HG03280 (cell line): ENCODE data around the gene ARHGEF25.
"Not testable (repeated sequence)": the region's sequence is repeated elsewhere in the genome, so short reads cannot be mapped to it uniquely, and the experiment has no call there.

ENCODE experiments used
- ATAC-seq: cut with Tn5 transposase; IDR thresholded peaks from one replicate; pipeline ENCODE4 v1.9.1; 2021; ENCODE audit warnings: mild to moderate bottlenecking, moderate library complexity; ENCODE audit not compliant: unreplicated experiment

Gene ARHGEF25

GRCh38 chr12:57611108-57611826 is at the start of gene ARHGEF25:
Gene ARHGEF25, plus strand, starts transcription at chr12:57611435. Its CDS starts 460 bp downstream, at chr12:57611895.
- peak; percentile 60 for ATAC-seq

DNA sequence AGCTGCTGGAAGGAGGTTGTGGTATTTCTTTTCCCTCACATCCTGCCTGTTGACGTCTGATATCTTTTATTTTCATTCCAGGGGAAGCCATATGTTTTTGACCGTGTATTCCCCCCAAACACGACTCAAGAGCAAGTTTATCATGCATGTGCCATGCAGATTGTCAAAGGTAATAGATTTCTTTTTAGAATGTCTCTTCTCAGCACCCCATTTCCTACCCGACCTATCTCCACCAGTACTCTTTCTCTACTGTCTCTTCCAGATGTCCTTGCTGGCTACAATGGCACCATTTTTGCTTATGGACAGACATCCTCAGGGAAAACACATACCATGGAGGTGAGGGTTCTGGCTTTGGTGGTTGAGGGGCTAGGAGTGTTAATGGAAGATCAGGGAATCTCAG is 47.9 kb upstream of the ARHGEF25 start:
- ATAC-seq = no peak

GRCh38 chr12:57564178-57564740 is 47.0 kb upstream of the ARHGEF25 start:
- no peak for ATAC-seq

- no peak for ATAC-seq
These were observed 42.4 kb upstream of the ARHGEF25 start for GRCh38 chr12:57568838-57569237.

DNA sequence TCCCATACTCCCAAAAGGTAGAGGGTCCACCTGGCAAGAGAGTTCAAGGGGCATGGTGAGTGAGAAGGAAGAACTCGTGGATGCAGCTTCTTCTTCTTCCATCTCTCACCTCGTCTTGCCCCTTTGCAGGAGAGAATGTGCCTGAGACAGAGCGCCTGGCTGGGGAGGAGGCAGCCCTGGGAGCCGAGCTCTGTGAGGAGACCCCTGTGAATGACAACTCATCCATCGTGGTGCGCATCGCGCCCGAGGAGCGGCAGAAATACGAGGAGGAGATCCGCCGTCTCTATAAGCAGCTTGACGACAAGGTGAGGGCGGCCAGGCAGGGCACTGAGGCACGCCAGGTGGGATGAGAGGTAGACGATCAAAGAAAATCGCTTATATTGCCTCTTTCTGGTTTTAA is 41.4 kb upstream of the ARHGEF25 start:
- no peak for ATAC-seq

- ATAC-seq = not testable (repeated sequence)
These were observed 40.8 kb upstream of the ARHGEF25 start for GRCh38 chr12:57570438-57570837.

GRCh38 chr12:57571926-57572762 is 39.1 kb upstream of the ARHGEF25 start:
- no peak for ATAC-seq

DNA sequence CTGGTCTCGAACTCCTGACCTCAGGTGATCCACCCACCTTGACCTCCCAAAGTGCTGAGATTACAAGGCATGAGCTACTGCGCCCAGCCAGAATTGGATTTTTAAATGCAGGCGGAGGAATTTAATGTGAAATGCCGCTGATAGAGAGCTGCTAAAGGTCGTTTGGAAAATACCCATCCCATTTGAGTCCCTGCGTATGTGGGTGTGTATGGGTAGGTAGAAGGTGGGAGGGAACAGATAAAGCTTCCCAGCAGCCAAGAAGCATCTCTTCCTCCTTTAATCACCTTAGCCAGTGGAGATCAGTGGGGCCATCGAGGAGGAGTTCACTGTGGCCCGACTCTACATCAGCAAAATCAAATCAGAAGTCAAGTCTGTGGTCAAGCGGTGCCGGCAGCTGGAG is 36.4 kb upstream of the ARHGEF25 start:
- ATAC-seq = no peak

DNA sequence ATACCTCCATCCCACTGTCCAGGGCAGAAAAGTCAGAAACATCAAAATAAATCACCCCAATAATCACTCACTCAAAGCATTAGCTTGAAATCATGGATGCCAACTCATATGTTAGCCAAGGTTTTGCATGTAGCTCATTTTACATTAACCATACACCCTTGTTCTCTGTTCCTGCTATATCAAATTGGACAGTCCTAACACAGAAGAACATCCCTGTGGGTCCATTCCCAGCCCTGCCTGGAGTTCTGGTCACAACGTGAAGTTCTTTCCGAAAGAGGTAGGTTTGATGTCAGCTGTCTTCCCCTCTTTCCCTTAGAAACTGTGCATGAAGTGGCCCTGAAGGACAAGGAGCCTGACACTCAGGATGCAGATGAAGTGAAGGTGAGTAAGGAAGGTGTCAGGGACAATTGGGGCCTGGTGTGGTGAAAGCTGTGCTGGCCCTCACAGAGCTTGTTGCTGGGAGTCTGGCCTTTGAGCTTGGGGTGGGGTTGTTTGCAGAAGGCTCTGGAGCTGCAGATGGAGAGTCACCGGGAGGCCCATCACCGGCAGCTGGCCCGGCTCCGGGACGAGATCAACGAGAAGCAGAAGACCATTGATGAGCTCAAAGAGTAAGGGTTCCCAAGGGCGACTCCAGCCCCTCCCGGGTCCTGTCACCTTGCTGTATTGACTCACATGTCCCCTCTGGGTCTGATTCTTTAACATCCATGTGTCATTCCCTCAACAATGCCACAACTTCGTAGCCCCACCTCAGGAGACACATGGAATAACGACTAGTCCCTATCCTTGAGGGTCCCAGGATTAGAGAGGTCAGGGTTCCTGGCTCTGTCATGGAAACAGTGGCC is 35.2 kb upstream of the ARHGEF25 start:
- no peak for ATAC-seq

DNA sequence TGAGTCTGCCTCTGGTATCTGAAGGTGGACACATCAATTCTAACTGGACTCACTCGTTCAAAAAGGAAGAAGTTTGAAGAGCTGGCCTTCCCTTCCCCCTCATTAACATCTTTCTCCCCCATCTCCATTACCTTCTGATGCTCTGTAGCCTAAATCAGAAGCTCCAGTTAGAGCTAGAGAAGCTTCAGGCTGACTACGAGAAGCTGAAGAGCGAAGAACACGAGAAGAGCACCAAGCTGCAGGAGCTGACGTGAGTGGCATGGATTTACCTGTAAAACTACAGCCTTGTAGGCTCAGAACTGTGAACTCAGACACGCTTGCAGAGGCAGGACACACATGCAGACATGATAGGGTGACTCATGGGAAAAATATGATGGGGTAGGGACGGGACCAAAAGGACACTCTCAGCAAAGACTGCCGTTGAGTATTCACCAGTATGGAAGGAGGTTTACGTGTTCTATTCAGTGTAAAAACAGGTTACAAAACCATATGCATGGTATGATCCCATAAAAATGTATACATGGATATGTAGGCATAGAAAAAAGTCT is 34.5 kb upstream of the ARHGEF25 start:
- no peak for ATAC-seq

- ATAC-seq = no peak
These were observed 33.1 kb upstream of the ARHGEF25 start for GRCh38 chr12:57577981-57578758.

GRCh38 chr12:57579011-57579410 is 32.2 kb upstream of the ARHGEF25 start:
- no peak for ATAC-seq

GRCh38 chr12:57579677-57580465 is 31.4 kb upstream of the ARHGEF25 start:
- no peak for ATAC-seq

DNA sequence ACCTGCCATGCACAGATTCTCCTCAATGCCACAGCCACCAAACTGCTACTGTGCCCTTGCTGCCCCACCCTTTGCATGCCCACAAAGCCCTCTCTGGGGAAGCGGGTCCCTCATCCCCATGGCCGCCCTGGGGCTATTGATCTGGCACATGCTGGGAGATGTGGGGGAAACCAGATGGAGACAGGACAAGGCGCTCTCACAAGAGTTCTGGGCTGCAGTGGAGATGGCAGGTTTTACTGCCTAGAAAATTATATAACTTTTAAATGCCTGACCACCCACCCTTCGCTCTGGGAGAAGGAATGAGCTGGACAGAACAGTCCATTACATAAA is 30.8 kb upstream of the ARHGEF25 start:
- no peak for ATAC-seq

DNA sequence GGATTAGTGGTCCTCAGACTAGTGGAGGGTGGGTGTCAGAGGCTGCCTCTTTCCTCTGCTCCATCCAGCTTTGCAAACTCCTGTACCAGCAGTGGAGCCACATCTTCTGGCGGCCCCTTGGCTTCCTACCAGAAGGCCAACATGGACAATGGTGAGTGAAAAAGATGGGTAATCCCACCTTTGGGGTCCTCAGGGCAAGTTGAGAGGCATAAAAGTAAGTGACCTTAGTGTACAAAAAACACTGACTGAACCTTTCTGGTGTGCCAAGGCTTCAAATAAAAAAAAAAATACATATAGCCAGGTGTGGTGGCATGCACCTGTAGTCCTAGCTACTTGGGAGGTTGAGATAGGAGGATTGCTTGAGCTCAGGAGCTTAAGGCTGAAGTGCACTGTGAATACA is 29.4 kb upstream of the ARHGEF25 start:
- ATAC-seq = no peak

- no peak for ATAC-seq
These were observed 28.8 kb upstream of the ARHGEF25 start for GRCh38 chr12:57582440-57582839.

GRCh38 chr12:57583008-57583831 is 28.0 kb upstream of the ARHGEF25 start:
- peak; percentile 94 for ATAC-seq

DNA sequence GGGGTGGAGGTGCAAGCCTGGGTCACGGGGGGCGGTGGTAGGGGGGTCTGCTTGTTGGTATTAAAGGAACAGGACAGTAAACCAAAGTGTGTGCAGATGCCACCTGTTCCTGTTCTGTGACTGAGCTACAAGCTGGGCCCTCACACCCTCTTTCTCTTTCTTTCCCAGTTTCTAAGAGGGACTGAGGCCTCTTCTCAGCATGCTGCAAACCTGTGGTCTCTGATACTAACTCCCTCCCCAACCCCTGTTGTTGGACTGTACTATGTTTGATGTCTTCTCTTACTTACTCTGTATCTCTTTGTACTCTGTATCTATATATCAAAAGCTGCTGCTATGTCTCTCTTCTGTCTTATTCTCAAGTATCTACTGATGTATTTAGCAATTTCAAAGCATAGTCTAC is 27.2 kb upstream of the ARHGEF25 start:
- ATAC-seq = no peak
